Small intestine (tissue), 7 donors: ENCODE measurements around the gene TALDO1. TPM values are rescaled to one million over a fixed set of nuclear protein-coding genes. Genes with fewer than 3 reads are reported as not detected.

Experiments used
- DNase-seq, 2 donors: peaks; one replicate each; pipeline versions ENCODE4 v3.0.0 to v3.0.0-alpha.2; 2013
- FAIRE-seq: peaks from 2 replicates; lab custom pipeline; 2012; peaks lifted over from hg19 to GRCh38; lab: Jason Lieb, UNC
- H3K27ac ChIP-seq, 3 donors: one replicate each; pipeline ENCODE4 v1.5.1; 2013; ENCODE audit warnings: low read length in 2 of 3, mild to moderate bottlenecking in 2 of 3, control low read depth in 1 of 3, inconsistent platforms in 1 of 3, low read depth in 1 of 3, moderate library complexity in 1 of 3
- H3K27me3 ChIP-seq, 3 donors: one replicate each; pipeline ENCODE4 v1.6.1; 2013; ENCODE audit warnings: low read length in 3 of 3, inconsistent platforms in 1 of 3; ENCODE audit not compliant: control insufficient read depth in 3 of 3, insufficient read depth in 3 of 3
- H3K36me3 ChIP-seq, 3 donors: one replicate each; pipeline ENCODE4 v1.6.1; 2013; ENCODE audit warnings: low read length in 3 of 3, inconsistent platforms in 1 of 3, low read depth in 1 of 3, mild to moderate bottlenecking in 1 of 3, moderate library complexity in 1 of 3; ENCODE audit not compliant: control insufficient read depth in 3 of 3, insufficient read depth in 2 of 3
- H3K4me1 ChIP-seq, 3 donors: one replicate each; pipeline ENCODE4 v1.6.1; 2013; ENCODE audit warnings: low read length in 2 of 3, inconsistent platforms in 1 of 3, low read depth in 1 of 3, mild to moderate bottlenecking in 1 of 3, moderate library complexity in 1 of 3; ENCODE audit not compliant: control insufficient read depth in 3 of 3, insufficient read depth in 2 of 3
- H3K4me3 ChIP-seq, 3 donors: one replicate each; pipeline ENCODE4 v1.5.1; 2013; ENCODE audit warnings: low read length in 3 of 3, control low read depth in 1 of 3, inconsistent platforms in 1 of 3, low read depth in 1 of 3, mild to moderate bottlenecking in 1 of 3, moderate library complexity in 1 of 3
- H3K9me3 ChIP-seq, 2 donors: one replicate each; pipeline ENCODE4 v1.6.1; 2013; ENCODE audit warnings: low read depth in 1 of 2, low read length in 1 of 2; ENCODE audit not compliant: control insufficient read depth in 2 of 2, insufficient read depth in 1 of 2
- WGBS, 3 donors: extraction: QIAGEN DNeasy Blood & Tissue Kit; methylation state at CpG; one replicate each; pipeline ENCODE4 v1.1.7; 2013; 5-methylcytosine and 5-hydroxymethylcytosine counted together
- polyA plus RNA-seq, 4 donors: library from polyadenylated mRNA; stranded (reverse) in 3 of 4; unstranded in 1 of 4; fragments of 200-250 nt in 3 of 4; fragments of 120-200 nt in 1 of 4; gene quantifications; one replicate each; pipeline versions ENCODE4 v1.2.1 to v1.2.3, GENCODE V29; 2013
- donor health status: healthy with polysubstance abuse.
- donor health status: control.
- donor health status: control.
- donor health status: Bipolar disorder and iron deficiency.
- donor health status: healthy.

Gene TALDO1
- polyA plus RNA-seq, 4 donors = 97.9 to 188 (median 174) TPM

DNA sequence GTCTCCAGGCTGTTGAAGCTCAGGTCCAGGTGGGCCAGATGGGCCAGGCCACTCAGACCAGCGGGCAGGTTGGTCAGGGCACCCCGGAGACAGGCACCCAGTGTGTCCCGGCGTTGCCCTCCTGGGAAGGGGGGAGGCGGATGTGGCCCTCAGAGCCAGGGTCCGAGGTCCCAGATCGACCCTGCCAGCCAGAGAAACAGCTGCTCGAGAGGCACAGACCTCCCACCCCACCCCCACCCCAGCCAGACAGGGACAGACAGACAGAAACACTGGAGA lies 56.1 kb downstream of the TALDO1 start:
- 81 to 87% (median 86%) methylated on average over 8 of the region's 8 CpGs for WGBS, 3 donors
- FAIRE-seq = no peak
- H3K27me3 ChIP-seq = no peaks in the 10 kb centered on the region

GRCh38 chr11:803770-804598 lies 56.7 kb downstream of the TALDO1 start:
- no peaks in the 10 kb centered on the region for H3K9me3 ChIP-seq
- peaks cover 0 to 48% (median 3%) of the 10 kb centered on the region in 3 donors for H3K36me3 ChIP-seq
- H3K27me3 ChIP-seq = no peaks in the 10 kb centered on the region
- H3K27ac ChIP-seq = no peak overlapping the region
- peak overlapping the region in 2 of 3 donors; percentile 46 to 59 for H3K4me3 ChIP-seq
- no peak for FAIRE-seq
- 31 to 49% (median 40%) methylated on average over 23 to 26 of the region's 26 CpGs for WGBS, 3 donors
- peaks cover 0 to 26% (median 3%) of the 10 kb centered on the region in 3 donors for H3K4me1 ChIP-seq
- no peak for DNase-seq

More for the DNA sequence above, 56.1 kb downstream of the TALDO1 start:
- H3K27ac ChIP-seq = no peak overlapping the region
- no peak for DNase-seq
- peaks cover 0 to 21% (median 1%) of the 10 kb centered on the region in 3 donors for H3K4me1 ChIP-seq
- no peaks in the 10 kb centered on the region for H3K9me3 ChIP-seq
- peaks cover 0 to 49% (median 3%) of the 10 kb centered on the region in 3 donors for H3K36me3 ChIP-seq
- no peak overlapping the region for H3K4me3 ChIP-seq

DNA sequence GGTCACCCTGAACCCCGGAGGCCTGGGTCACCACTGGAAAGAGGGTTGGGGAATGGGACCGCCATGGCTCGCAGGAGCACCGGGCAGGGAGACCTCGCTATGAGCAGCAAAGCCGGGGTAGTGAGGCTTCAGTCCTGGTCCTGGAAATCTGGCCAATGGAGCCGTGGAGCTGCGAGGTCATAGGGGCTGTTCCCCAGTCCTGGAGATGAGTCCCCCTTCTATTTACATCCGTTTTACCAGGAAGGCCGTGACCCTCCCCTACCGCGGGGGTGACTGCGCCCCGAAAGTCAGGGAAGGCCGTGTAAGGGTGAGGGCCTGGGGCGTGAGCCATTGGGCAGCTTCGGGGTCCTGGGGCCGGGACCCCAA lies 57.3 kb downstream of the TALDO1 start:
- Histone ChIP-seq H3K27me3 (no peaks in the 10 kb centered on the region), H3K4me1 (peaks cover 0 to 26% (median 3%) of the 10 kb centered on the region in 3 donors), H3K4me3 (peak overlapping the region; percentile 33 to 59 (median 46)), H3K36me3 (peaks cover 0 to 42% (median 3%) of the 10 kb centered on the region in 3 donors), H3K27ac (peak overlapping the region in 2 of 3 donors; percentile 32 to 58), H3K9me3 (no peaks in the 10 kb centered on the region)
- no peak for FAIRE-seq
- peak in 1 of 2 donors; percentile 25 for DNase-seq
- WGBS, 3 donors = 2 to 4% (median 4%) methylated on average over 9 to 18 of the region's 18 CpGs

- FAIRE-seq (no peak), DNase-seq (no peak)
- Histone ChIP-seq H3K9me3 (no peaks in the 10 kb centered on the region), H3K27me3 (no peaks in the 10 kb centered on the region), H3K27ac (peak overlapping the region; percentile 96 to 99 (median 98)), H3K4me3 (peak overlapping the region; percentile 54 to 98 (median 74)), H3K36me3 (peaks cover 10 to 37% (median 18%) of the 10 kb centered on the region in 3 donors), H3K4me1 (peaks cover 0 to 30% (median 3%) of the 10 kb centered on the region in 3 donors)
- WGBS, 3 donors = 22 to 26% (median 26%) methylated on average over 36 of the region's 36 CpGs
Observed at GRCh38 chr11:808427-809286, 61.4 kb downstream of the TALDO1 start.

DNA sequence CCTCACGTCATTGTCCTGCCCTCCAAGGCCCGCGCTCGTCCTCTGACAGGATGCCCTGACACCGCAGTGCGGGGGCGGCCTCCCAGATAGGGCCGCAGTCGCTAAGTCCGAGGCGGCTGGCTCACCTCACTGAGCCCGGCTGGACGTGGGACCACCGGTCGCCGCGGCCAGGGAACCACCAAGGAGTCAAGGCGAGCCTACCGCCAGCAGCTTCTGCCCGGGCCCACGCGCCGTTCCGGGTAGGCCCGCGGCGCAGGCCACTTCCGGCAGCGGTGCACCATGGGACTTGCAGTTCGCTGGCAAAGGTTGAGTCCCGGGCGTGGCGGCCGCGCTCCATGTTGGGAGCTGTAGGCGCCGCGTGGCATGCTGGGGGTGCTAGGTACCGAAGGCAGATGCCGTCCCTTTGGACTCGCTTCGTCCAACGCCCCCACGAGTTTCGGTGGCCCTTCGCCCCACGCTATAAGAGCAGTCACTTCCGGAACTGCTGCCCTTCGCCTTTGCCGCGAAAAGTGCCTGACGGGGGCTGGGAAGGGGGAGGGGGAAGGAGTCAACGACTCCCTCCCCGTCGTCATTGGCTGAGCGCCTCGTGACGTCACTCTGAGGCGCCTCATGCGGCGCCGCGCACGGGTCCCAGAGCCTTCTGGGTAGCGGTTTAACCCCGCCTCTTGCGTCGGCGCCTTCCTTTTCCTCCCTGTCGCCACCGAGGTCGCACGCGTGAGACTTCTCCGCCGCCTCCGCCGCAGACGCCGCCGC lies 62.2 kb downstream of the TALDO1 start, which contains the start of gene RPLP2:
Gene RPLP2, plus strand, starts transcription at position 681 of the 753 bp plus-strand sequence. CDS start 268 bp downstream, outside the sequence.
- H3K27me3 ChIP-seq = no peaks in the 10 kb centered on the region
- WGBS, 3 donors = 0% methylated on average over 56 to 81 of the region's 81 CpGs
- DNase-seq (peak; percentile 98 to 99), FAIRE-seq (no peak)
- no peaks in the 10 kb centered on the region for H3K9me3 ChIP-seq
- H3K27ac ChIP-seq = peak within 1 kb of the TSS; percentile 96 to 99 (median 98)
- peaks cover 0 to 22% (median 3%) of the 10 kb centered on the region in 3 donors for H3K4me1 ChIP-seq
- H3K4me3 ChIP-seq = peak within 1 kb of the TSS; percentile 74 to 98 (median 86)
- H3K36me3 ChIP-seq = peaks cover 13 to 42% (median 18%) of the 10 kb centered on the region in 3 donors

- no peaks in the 10 kb centered on the region for H3K9me3 ChIP-seq
- peaks cover 15 to 48% (median 18%) of the 10 kb centered on the region in 3 donors for H3K36me3 ChIP-seq
- DNase-seq (peak in 1 of 2 donors; percentile 48), FAIRE-seq (no peak)
- no peaks in the 10 kb centered on the region for H3K27me3 ChIP-seq
- 0 to 1% (median 0%) methylated on average over 43 to 55 of the region's 55 CpGs for WGBS, 3 donors
- peak overlapping the region; percentile 74 to 98 (median 86) for H3K4me3 ChIP-seq
- H3K4me1 ChIP-seq = peaks cover 0 to 18% (median 3%) of the 10 kb centered on the region in 3 donors
- peak overlapping the region; percentile 68 to 99 (median 98) for H3K27ac ChIP-seq
Observed at GRCh38 chr11:810040-810567, 62.8 kb downstream of the TALDO1 start.

DNA sequence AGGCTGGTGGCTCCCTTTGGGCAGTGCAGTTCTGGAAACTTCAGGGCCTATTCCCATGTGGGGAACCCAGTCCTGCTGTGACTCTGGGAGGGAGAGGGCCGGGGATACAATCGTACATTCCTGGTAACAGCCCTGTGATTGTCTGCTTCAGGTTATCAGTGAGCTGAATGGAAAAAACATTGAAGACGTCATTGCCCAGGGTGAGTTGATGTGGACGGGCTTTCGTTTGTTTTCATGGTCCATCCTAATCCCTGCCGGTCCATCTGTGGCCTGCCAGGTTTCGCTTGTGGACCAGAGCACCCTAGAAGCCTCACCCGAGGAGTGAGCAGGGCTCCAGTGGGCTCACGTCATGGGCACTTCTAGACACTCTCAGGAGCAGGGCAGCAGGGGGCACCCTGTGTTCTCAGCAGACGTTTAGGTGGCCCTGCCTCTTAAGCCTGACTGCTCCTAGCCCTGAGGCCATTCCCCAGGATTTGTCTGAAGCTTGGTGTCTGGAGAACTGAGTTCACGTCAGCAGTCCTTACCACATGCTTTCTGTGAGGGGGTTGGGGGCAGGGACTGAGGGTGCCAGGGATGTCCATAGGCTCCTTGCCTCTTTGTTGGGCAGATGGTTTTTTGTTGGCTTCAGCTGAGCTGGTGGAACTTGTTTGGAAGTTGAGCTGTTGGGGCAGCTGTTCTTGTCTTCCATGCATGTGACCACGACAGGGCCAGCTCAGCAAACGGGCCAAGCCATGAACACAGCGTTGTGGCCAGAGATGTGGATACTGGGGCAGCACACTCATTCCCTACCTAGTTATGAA lies 64.4 kb downstream of the TALDO1 start:
- DNase-seq (peak in 1 of 2 donors; percentile 29), FAIRE-seq (no peak)
- H3K4me1 ChIP-seq = peaks cover 0 to 15% (median 3%) of the 10 kb centered on the region in 3 donors
- H3K36me3 ChIP-seq = peaks cover 17 to 62% (median 18%) of the 10 kb centered on the region in 3 donors
- 52 to 58% (median 52%) methylated on average over 14 of the region's 14 CpGs for WGBS, 3 donors
- H3K27me3 ChIP-seq = no peaks in the 10 kb centered on the region
- no peaks in the 10 kb centered on the region for H3K9me3 ChIP-seq
- peak overlapping the region in 1 of 3 donors; percentile 11 for H3K27ac ChIP-seq
- peak overlapping the region in 1 of 3 donors; percentile 98 for H3K4me3 ChIP-seq
